HUES64 (cell line): ENCODE data around the gene TNRC6A.
"Not testable (repeated sequence)": the region's sequence is repeated elsewhere in the genome, so short reads cannot be mapped to it uniquely, and the experiment has no call there.

Source experiments
- H3K27ac ChIP-seq: 2 replicates; pipeline ENCODE4 v1.7.0; 2013; ENCODE audit warnings: low read depth, low read length, inconsistent platforms
- H3K27me3 ChIP-seq: 2 replicates; pipeline ENCODE4 v1.6.1; 2013; ENCODE audit warnings: mild to moderate bottlenecking, low read length; ENCODE audit not compliant: insufficient read depth
- H3K36me3 ChIP-seq: 2 replicates; pipeline ENCODE4 v1.6.1; 2013; ENCODE audit warnings: mild to moderate bottlenecking, low read length; ENCODE audit not compliant: insufficient read depth
- H3K4me1 ChIP-seq: 2 replicates; pipeline ENCODE4 v1.6.1; 2013; ENCODE audit warnings: mild to moderate bottlenecking, low read length, moderate library complexity; ENCODE audit not compliant: insufficient read depth
- H3K4me3 ChIP-seq: 2 replicates; pipeline ENCODE4 v1.5.1; 2013; ENCODE audit warnings: mild to moderate bottlenecking, low read length, moderate library complexity
- H3K9ac ChIP-seq: 2 replicates; pipeline ENCODE4 v1.6.1; 2013; ENCODE audit warnings: mild to moderate bottlenecking, low read depth, low read length
- H3K9me3 ChIP-seq: 2 replicates; pipeline ENCODE4 v1.6.1; 2013; ENCODE audit warnings: low read depth, low read length; ENCODE audit not compliant: insufficient read depth
- WGBS: fragments of 150-250, 120-280 bp; methylation state at CpG from one replicate; pipeline ENCODE4 v1.1.7; 2013; ENCODE audit warnings: missing lambda C conversion rate; 5-methylcytosine and 5-hydroxymethylcytosine counted together

TNRC6A gene

GRCh38 chr16:24728891-24729242, 584 bp upstream of the TNRC6A start:
- Histone ChIP-seq H3K9ac (peak overlapping the region; percentile 98), H3K9me3 (no peaks in the 10 kb centered on the region), H3K4me1 (peaks cover 21% of the 10 kb centered on the region), H3K4me3 (peak overlapping the region; percentile 100), H3K36me3 (peaks cover 20% of the 10 kb centered on the region), H3K27me3 (no peaks in the 10 kb centered on the region), H3K27ac (peak overlapping the region; percentile 98)
- 27% methylated on average over 8 of the region's 8 CpGs for WGBS

GRCh38 chr16:24729951-24730815, 732 bp downstream of the TNRC6A start:
- Histone ChIP-seq H3K9me3 (no peaks in the 10 kb centered on the region), H3K27ac (peak overlapping the region; percentile 98), H3K36me3 (peaks cover 31% of the 10 kb centered on the region), H3K4me3 (peak overlapping the region; percentile 100), H3K9ac (peak overlapping the region; percentile 98), H3K27me3 (no peaks in the 10 kb centered on the region), H3K4me1 (peaks cover 30% of the 10 kb centered on the region)
- WGBS, result under 1% methylated on average over 55 of the region's 61 CpGs

- Histone ChIP-seq H3K27ac (peak overlapping the region; percentile 98; the same call in 1 of the 2 replicates), H3K4me3 (peak overlapping the region; percentile 100)
- 7% methylated on average over 6 of the region's 6 CpGs for WGBS
Observed at GRCh38 chr16:24730914-24731313, 1.5 kb downstream of the TNRC6A start.

GRCh38 chr16:24731722-24732419, 2.4 kb downstream of the TNRC6A start:
- Histone ChIP-seq H3K4me3 (peak overlapping the region; percentile 100), H3K9ac (peak overlapping the region; percentile 43)

More at GRCh38 chr16:24730914-24731313, 1.5 kb downstream of the TNRC6A start:
- Histone ChIP-seq H3K9me3 (no peaks in the 10 kb centered on the region), H3K4me1 (peaks cover 36% of the 10 kb centered on the region), H3K9ac (peak overlapping the region; percentile 43), H3K36me3 (peaks cover 31% of the 10 kb centered on the region), H3K27me3 (no peaks in the 10 kb centered on the region)

GRCh38 chr16:24734382-24734781, 4.9 kb downstream of the TNRC6A start:
- Histone ChIP-seq H3K4me1 (peaks cover 55% of the 10 kb centered on the region), H3K4me3 (no peak overlapping the region), H3K9me3 (no peaks in the 10 kb centered on the region), H3K27me3 (no peaks in the 10 kb centered on the region), H3K36me3 (peaks cover 53% of the 10 kb centered on the region), H3K9ac (no peak overlapping the region), H3K27ac (no peak overlapping the region)
- WGBS, result 92% methylated on average over 1 of the region's 1 CpG

More at GRCh38 chr16:24731722-24732419, 2.4 kb downstream of the TNRC6A start:
- Histone ChIP-seq H3K36me3 (peaks cover 34% of the 10 kb centered on the region), H3K9me3 (no peaks in the 10 kb centered on the region), H3K27ac (peak overlapping the region; percentile 87; the same call in 1 of the 2 replicates), H3K4me1 (peaks cover 44% of the 10 kb centered on the region), H3K27me3 (no peaks in the 10 kb centered on the region)
- WGBS, result 76% methylated on average over 8 of the region's 8 CpGs

- Histone ChIP-seq H3K27me3 (no peaks in the 10 kb centered on the region), H3K27ac (no peak overlapping the region), H3K9me3 (no peaks in the 10 kb centered on the region), H3K36me3 (peaks cover 59% of the 10 kb centered on the region), H3K9ac (no peak overlapping the region), H3K4me3 (no peak overlapping the region), H3K4me1 (peaks cover 67% of the 10 kb centered on the region)
- WGBS, result 96% methylated on average over 5 of the region's 5 CpGs
Observed at GRCh38 chr16:24736758-24737157, 7.3 kb downstream of the TNRC6A start.

GRCh38 chr16:24737391-24737871, 8.0 kb downstream of the TNRC6A start:
- 93% methylated on average over 2 of the region's 3 CpGs for WGBS
- Histone ChIP-seq H3K4me1 (peaks cover 67% of the 10 kb centered on the region), H3K9ac (no peak overlapping the region), H3K4me3 (no peak overlapping the region), H3K9me3 (no peaks in the 10 kb centered on the region), H3K27ac (no peak overlapping the region; the same call in 1 of the 2 replicates), H3K36me3 (peaks cover 57% of the 10 kb centered on the region), H3K27me3 (no peaks in the 10 kb centered on the region)

GRCh38 chr16:24737916-24738594, 8.6 kb downstream of the TNRC6A start:
- Histone ChIP-seq H3K4me1 (peaks cover 72% of the 10 kb centered on the region), H3K9ac (no peak overlapping the region), H3K27ac (no peak overlapping the region; the same call in 1 of the 2 replicates), H3K27me3 (no peaks in the 10 kb centered on the region), H3K4me3 (no peak overlapping the region), H3K36me3 (peaks cover 55% of the 10 kb centered on the region), H3K9me3 (no peaks in the 10 kb centered on the region)
- 90% methylated on average over 3 of the region's 5 CpGs for WGBS

- 92% methylated on average over 3 of the region's 3 CpGs for WGBS
- Histone ChIP-seq H3K9ac (no peak overlapping the region), H3K27me3 (no peaks in the 10 kb centered on the region), H3K4me1 (peaks cover 80% of the 10 kb centered on the region), H3K9me3 (no peaks in the 10 kb centered on the region), H3K27ac (no peak overlapping the region), H3K4me3 (no peak overlapping the region), H3K36me3 (peaks cover 48% of the 10 kb centered on the region)
Observed at GRCh38 chr16:24738895-24739294, 9.4 kb downstream of the TNRC6A start.

GRCh38 chr16:24741862-24742261, 12.4 kb downstream of the TNRC6A start:
- no peak overlapping the region for H3K27ac ChIP-seq
- H3K9me3 ChIP-seq, result no peaks in the 10 kb centered on the region
- no peak overlapping the region for H3K9ac ChIP-seq
- peaks cover 38% of the 10 kb centered on the region for H3K36me3 ChIP-seq
- H3K4me1 ChIP-seq, result peaks cover 86% of the 10 kb centered on the region
- no peaks in the 10 kb centered on the region for H3K27me3 ChIP-seq
- no peak overlapping the region for H3K4me3 ChIP-seq
- 92% methylated on average over 4 of the region's 4 CpGs for WGBS

- not testable (repeated sequence) for H3K27me3 ChIP-seq, H3K27ac ChIP-seq, H3K9me3 ChIP-seq, H3K9ac ChIP-seq, H3K4me3 ChIP-seq
- WGBS, result 93% methylated on average over 8 of the region's 8 CpGs
- Histone ChIP-seq H3K4me1 (peaks cover 86% of the 10 kb centered on the region), H3K36me3 (peaks cover 34% of the 10 kb centered on the region)
Observed at GRCh38 chr16:24742610-24743009, 13.2 kb downstream of the TNRC6A start.
